Spinal cord (tissue), 10 donors: ENCODE data around the gene SMG5. TPM values are rescaled to one million over a fixed set of nuclear protein-coding genes. Genes with fewer than 3 reads are reported as not detected.

Source experiments
- DNase-seq, 6 donors: peaks; one replicate each; pipeline versions ENCODE4 v3.0.0 to v3.0.0-alpha.2; 2013 to 2015; ENCODE audit warnings: low spot score in 6 of 6, low read depth in 4 of 6
- H3K27ac ChIP-seq: one replicate; pipeline ENCODE4 v1.5.1; 2013; ENCODE audit warnings: low read depth, low read length, control low read depth
- H3K27me3 ChIP-seq: one replicate; pipeline ENCODE4 v1.6.1; 2013; ENCODE audit warnings: low read length; ENCODE audit not compliant: control insufficient read depth, insufficient read depth
- H3K36me3 ChIP-seq: one replicate; pipeline ENCODE4 v1.6.1; 2013; ENCODE audit warnings: low read length; ENCODE audit not compliant: control insufficient read depth, insufficient read depth
- H3K4me1 ChIP-seq: one replicate; pipeline ENCODE4 v1.6.1; 2013; ENCODE audit warnings: low read length; ENCODE audit not compliant: control insufficient read depth, insufficient read depth
- H3K4me3 ChIP-seq: one replicate; pipeline ENCODE4 v1.5.1; 2013; ENCODE audit warnings: low read depth, low read length, control low read depth
- H3K9me3 ChIP-seq: one replicate; pipeline ENCODE4 v1.6.1; 2013; ENCODE audit warnings: low read length; ENCODE audit not compliant: control insufficient read depth, insufficient read depth
- WGBS: methylation state at CpG from one replicate; pipeline ENCODE4 v1.1.5; 2013; ENCODE audit warnings: missing lambda C conversion rate; ENCODE audit not compliant: insufficient coverage; 5-methylcytosine and 5-hydroxymethylcytosine counted together
- polyA plus RNA-seq, 2 donors: library from polyadenylated mRNA; unstranded; fragments of 120-200 nt; gene quantifications; one replicate each; pipeline ENCODE4 v1.2.1, GENCODE V29; 2013; ENCODE audit not compliant: insufficient read length in 2 of 2
- total RNA-seq, 2 donors: library from RNA; depleted of rRNA in 1 of 2; stranded (reverse); fragments of 120-200 nt in 1 of 2; fragments of >200 nt in 1 of 2; gene quantifications; one replicate each; pipeline versions ENCODE4 v1.2.3 to v1.2.4, GENCODE V29; 2013 to 2014
- donor health status: healthy.

SMG5 gene
- total and polyA plus RNA-seq, 4 donors: 37.2 to 79.8 (median 61.2) TPM

- WGBS: 92% methylated on average over 2 of the region's 3 CpGs
- no peak for DNase-seq
- no peaks in the 10 kb centered on the region for H3K27me3 ChIP-seq
- no peak overlapping the region for H3K27ac ChIP-seq
- H3K36me3 ChIP-seq: peaks cover 47% of the 10 kb centered on the region
- no peaks in the 10 kb centered on the region for H3K4me1 ChIP-seq
- H3K4me3 ChIP-seq: no peak overlapping the region
- no peaks in the 10 kb centered on the region for H3K9me3 ChIP-seq
These were observed 77.9 kb downstream of the SMG5 start for GRCh38 chr1:156204686-156205085.

GRCh38 chr1:156203331-156203730 lies 79.3 kb downstream of the SMG5 start:
- peaks cover 45% of the 10 kb centered on the region for H3K36me3 ChIP-seq
- H3K4me3 ChIP-seq: no peak overlapping the region
- no peaks in the 10 kb centered on the region for H3K27me3 ChIP-seq
- DNase-seq: no peak
- H3K9me3 ChIP-seq: no peaks in the 10 kb centered on the region
- no peak overlapping the region for H3K27ac ChIP-seq
- H3K4me1 ChIP-seq: no peaks in the 10 kb centered on the region

- Histone ChIP-seq H3K27me3 (no peaks in the 10 kb centered on the region), H3K27ac (no peak overlapping the region), H3K9me3 (no peaks in the 10 kb centered on the region), H3K36me3 (peaks cover 45% of the 10 kb centered on the region), H3K4me3 (no peak overlapping the region), H3K4me1 (peaks cover 7% of the 10 kb centered on the region)
- 97% methylated on average over 8 of the region's 8 CpGs for WGBS
- no peak for DNase-seq
These were observed 82.6 kb downstream of the SMG5 start for GRCh38 chr1:156200044-156200443.

Other genes with a start within 250 kb of the SMG5 start
- gene UBQLN4, start 229.0 kb downstream of the SMG5 start, total RNA-seq: 10 to 100 TPM; 20.5 to 27.1 TPM
- 10 to 100 TPM; 75.4 to 76.2 TPM for gene UBQLN4, start 229.0 kb downstream of the SMG5 start, polyA plus RNA-seq
- gene LAMTOR2, start 228.0 kb downstream of the SMG5 start, total RNA-seq: 10 to 100 TPM; 34.9 to 76.8 TPM
- 10 to 100 TPM; 72.0 to 75.3 TPM for gene LAMTOR2, start 228.0 kb downstream of the SMG5 start, polyA plus RNA-seq
- under 1 TPM in 1 of 2 donors, not detected in 1; 0.39 TPM for gene RAB25, start 221.7 kb downstream of the SMG5 start, total RNA-seq
- gene RAB25, start 221.7 kb downstream of the SMG5 start, polyA plus RNA-seq: 1 to 10 TPM; 1.1 to 1.2 TPM
- 10 to 100 TPM in 1 of 2 donors, 1 to 10 TPM in 1; 5.8 to 12.3 TPM for gene MEX3A, start 200.4 kb downstream of the SMG5 start, total RNA-seq
- gene MEX3A, start 200.4 kb downstream of the SMG5 start, polyA plus RNA-seq: 10 to 100 TPM; 35.1 to 39.3 TPM
- 100 to 1,000 TPM in 1 of 2 donors, 10 to 100 TPM in 1; 78.4 to 138 TPM for gene LMNA, start 168.1 kb downstream of the SMG5 start, total RNA-seq
- 10 to 100 TPM; 52.1 to 93.3 TPM for gene LMNA, start 168.1 kb downstream of the SMG5 start, polyA plus RNA-seq
- gene SEMA4A, start 129.2 kb downstream of the SMG5 start, total RNA-seq: 10 to 100 TPM in 1 of 2 donors, 1 to 10 TPM in 1; 8.2 to 15.9 TPM
- gene SEMA4A, start 129.2 kb downstream of the SMG5 start, polyA plus RNA-seq: 10 to 100 TPM; 32.2 to 42.0 TPM
- 10 to 100 TPM; 15.1 to 19.7 TPM for gene SLC25A44, start 88.7 kb downstream of the SMG5 start, total RNA-seq
- 10 to 100 TPM; 40.6 to 43.0 TPM for gene SLC25A44, start 88.7 kb downstream of the SMG5 start, polyA plus RNA-seq
- gene PMF1, start 69.8 kb downstream of the SMG5 start, total RNA-seq: 10 to 100 TPM; 32.6 to 70.6 TPM
- 10 to 100 TPM; 54.9 to 64.8 TPM for gene PMF1, start 69.8 kb downstream of the SMG5 start, polyA plus RNA-seq
- 1 to 10 TPM; 1.5 to 1.9 TPM for gene BGLAP, start 40.6 kb downstream of the SMG5 start, total RNA-seq
- gene BGLAP, start 40.6 kb downstream of the SMG5 start, polyA plus RNA-seq: 1 to 10 TPM; 2.3 to 5.6 TPM
- gene PAQR6, start 34.8 kb downstream of the SMG5 start, total RNA-seq: 10 to 100 TPM; 42.6 to 43.1 TPM
- gene PAQR6, start 34.8 kb downstream of the SMG5 start, polyA plus RNA-seq: 100 to 1,000 TPM; 191 to 206 TPM
- 1 to 10 TPM; 1.6 to 2.6 TPM for gene TMEM79, start 1.5 kb upstream of the SMG5 start, total RNA-seq
- gene TMEM79, start 1.5 kb upstream of the SMG5 start, polyA plus RNA-seq: 1 to 10 TPM; 4.9 to 6.8 TPM
- 10 to 100 TPM; 16.9 to 54.1 TPM for gene GLMP, start 12.9 kb upstream of the SMG5 start, total RNA-seq
- 10 to 100 TPM; 22.9 to 28.9 TPM for gene GLMP, start 12.9 kb upstream of the SMG5 start, polyA plus RNA-seq
- gene VHLL, start 16.5 kb upstream of the SMG5 start, total RNA-seq: under 1 TPM in 1 of 2 donors, not detected in 1; 0.50 TPM
- gene VHLL, start 16.5 kb upstream of the SMG5 start, polyA plus RNA-seq: under 1 TPM; 0.32 to 0.38 TPM
- gene CCT3, start 55.5 kb upstream of the SMG5 start, total RNA-seq: 100 to 1,000 TPM; 248 to 258 TPM
- gene CCT3, start 55.5 kb upstream of the SMG5 start, polyA plus RNA-seq: 100 to 1,000 TPM; 231 to 250 TPM
- not detected for gene TSACC, start 55.7 kb upstream of the SMG5 start, total RNA-seq
- 1 to 10 TPM in 1 of 2 donors, under 1 TPM in 1; 0.79 to 1.7 TPM for gene TSACC, start 55.7 kb upstream of the SMG5 start, polyA plus RNA-seq
- gene RHBG, start 86.4 kb upstream of the SMG5 start, total RNA-seq: not detected
- gene RHBG, start 86.4 kb upstream of the SMG5 start, polyA plus RNA-seq: under 1 TPM; 0.26 to 0.81 TPM
- 10 to 100 TPM in 1 of 2 donors, 1 to 10 TPM in 1; 5.7 to 13.2 TPM for gene MEF2D, start 217.9 kb upstream of the SMG5 start, total RNA-seq
- 10 to 100 TPM; 21.8 to 28.9 TPM for gene MEF2D, start 217.9 kb upstream of the SMG5 start, polyA plus RNA-seq